GM21515 (cell line): ENCODE results near the gene DDX25.

Source experiments
- ATAC-seq: cut with Tn5 transposase; IDR thresholded peaks from one replicate; pipeline ENCODE4 v1.9.1; 2021; ENCODE audit not compliant: unreplicated experiment

Gene DDX25

DNA sequence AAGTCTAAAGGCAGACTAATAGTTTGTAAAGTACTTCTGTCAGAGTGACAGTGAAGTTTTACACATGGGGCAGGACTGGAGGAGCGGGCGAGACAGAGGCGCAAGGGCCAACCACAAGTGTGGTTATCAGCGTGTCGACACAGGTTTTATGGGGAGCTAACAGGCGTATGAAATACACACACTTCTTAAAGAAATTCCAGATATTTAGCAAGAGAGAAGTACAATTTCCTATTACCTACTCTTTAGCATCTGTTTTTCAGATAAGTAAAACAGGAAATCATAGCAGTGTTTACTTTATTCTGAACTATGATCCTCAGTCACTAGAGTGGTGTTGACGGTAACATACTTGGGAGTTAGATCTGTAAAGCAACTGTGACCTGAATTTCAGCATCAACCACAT, 64.0 kb downstream of the DDX25 start:
- no peak for ATAC-seq

GRCh38 chr11:125971618-125972017, 67.3 kb downstream of the DDX25 start:
- no peak for ATAC-seq

- ATAC-seq: no peak
Observed at GRCh38 chr11:125974284-125974683, 70.0 kb downstream of the DDX25 start.

DNA sequence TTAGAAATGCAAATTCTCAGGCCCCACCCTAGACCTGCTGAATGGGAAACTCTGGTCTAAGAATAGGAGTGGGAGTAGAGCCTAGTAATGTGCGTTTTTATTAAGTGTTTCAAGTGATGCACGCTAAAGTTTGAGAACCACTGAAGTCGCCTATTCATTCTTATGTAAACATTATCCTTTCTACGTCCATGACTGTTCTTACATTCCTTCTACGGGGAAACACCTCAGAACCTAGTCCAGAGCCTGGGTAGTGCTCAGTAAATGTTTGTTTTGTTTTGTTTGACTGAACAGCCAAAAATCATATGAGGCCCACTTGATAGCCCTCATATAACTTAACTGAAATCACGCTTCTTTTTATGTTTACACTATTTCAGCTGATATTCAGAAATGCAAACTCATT, 71.3 kb downstream of the DDX25 start:
- ATAC-seq: no peak

DNA sequence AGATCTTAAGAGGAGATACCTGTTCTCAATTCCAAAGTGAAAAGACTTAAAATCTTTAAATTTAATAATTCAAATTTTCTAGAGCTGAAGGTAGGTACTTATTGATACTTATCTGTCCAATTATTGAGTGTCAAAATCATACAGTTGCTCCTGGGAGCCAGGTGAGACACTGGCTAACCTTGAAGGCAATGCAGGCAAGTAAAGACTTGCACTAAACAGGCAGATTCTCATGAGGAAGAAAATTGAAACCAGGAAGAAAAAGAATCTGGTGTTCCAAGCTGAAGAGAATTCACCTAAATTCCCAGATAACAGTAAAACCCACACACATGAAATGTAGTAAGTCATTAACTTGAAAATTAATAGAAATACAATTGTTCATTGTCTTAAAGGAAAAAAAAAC, 71.8 kb downstream of the DDX25 start:
- ATAC-seq: no peak

- no peak for ATAC-seq
Observed at GRCh38 chr11:125977333-125977732, 73.0 kb downstream of the DDX25 start.

- no peak for ATAC-seq
Observed at GRCh38 chr11:125978181-125978716, 73.9 kb downstream of the DDX25 start.
